NCI-H128 (cell line): ENCODE measurements around the gene PPP1R36.
"Not testable (repeated sequence)": the region's sequence is repeated elsewhere in the genome, so short reads cannot be mapped to it uniquely, and the experiment has no call there.

ENCODE experiments used
- DNase-seq: peaks from one replicate; lab custom pipeline; 2025; ENCODE audit not compliant: unreplicated experiment; lab: John Stamatoyannopoulos, UW

Gene PPP1R36

GRCh38 chr14:64610049-64610746 is 60.4 kb downstream of the PPP1R36 start:
- peak; percentile 23 for DNase-seq

GRCh38 chr14:64611358-64612020 is 61.7 kb downstream of the PPP1R36 start:
- no peak for DNase-seq

- no peak for DNase-seq
Measured at GRCh38 chr14:64612021-64612380, 62.2 kb downstream of the PPP1R36 start.

GRCh38 chr14:64612971-64613666 is 63.4 kb downstream of the PPP1R36 start:
- no peak for DNase-seq

GRCh38 chr14:64614166-64614565 is 64.4 kb downstream of the PPP1R36 start:
- no peak for DNase-seq

GRCh38 chr14:64614805-64615391 is 65.1 kb downstream of the PPP1R36 start:
- DNase-seq: no peak

- not testable (repeated sequence) for DNase-seq
Measured at GRCh38 chr14:64617872-64618408, 68.2 kb downstream of the PPP1R36 start.

- no peak for DNase-seq
Measured at GRCh38 chr14:64620910-64621309, 71.1 kb downstream of the PPP1R36 start.

GRCh38 chr14:64623554-64624165 is 73.9 kb downstream of the PPP1R36 start:
- DNase-seq: no peak

- no peak for DNase-seq
Measured at GRCh38 chr14:64625386-64626232, 75.8 kb downstream of the PPP1R36 start.

- DNase-seq: no peak
Measured at GRCh38 chr14:64628940-64629408, 79.2 kb downstream of the PPP1R36 start.

- DNase-seq: no peak
Measured at GRCh38 chr14:64630778-64631177, 81.0 kb downstream of the PPP1R36 start.

GRCh38 chr14:64631222-64631621 is 81.5 kb downstream of the PPP1R36 start:
- not testable (repeated sequence) for DNase-seq

- no peak for DNase-seq
Measured at GRCh38 chr14:64632056-64632455, 82.3 kb downstream of the PPP1R36 start.

- no peak for DNase-seq
Measured at GRCh38 chr14:64634558-64634957, 84.8 kb downstream of the PPP1R36 start.

GRCh38 chr14:64636208-64636979 is 86.6 kb downstream of the PPP1R36 start:
- DNase-seq: peak; percentile 37

GRCh38 chr14:64636980-64637429 is 87.2 kb downstream of the PPP1R36 start:
- DNase-seq: no peak

- DNase-seq: no peak
Measured at GRCh38 chr14:64637735-64638473, 88.1 kb downstream of the PPP1R36 start.
